Ishikawa (cell line): Measurements from ENCODE around the gene SH2B2.

Source experiments
- CREB1 ChIP-seq: IDR thresholded peaks from 2 replicates; pipeline ENCODE4 v1.6.1; 2012; ENCODE audit warnings: low read depth
- EGR1 ChIP-seq: IDR thresholded peaks from 2 replicates; pipeline ENCODE4 v1.6.1; 2012
- EP300 ChIP-seq: IDR thresholded peaks from 2 replicates; pipeline ENCODE4 v1.6.1; 2012; ENCODE audit warnings: borderline replicate concordance
- FOXM1 ChIP-seq: IDR thresholded peaks from 2 replicates; pipeline ENCODE4 v1.6.1; 2012; ENCODE audit warnings: low read depth, borderline replicate concordance
- MAX ChIP-seq: IDR thresholded peaks from 2 replicates; pipeline ENCODE4 v1.6.1; 2012
- RAD21 ChIP-seq: IDR thresholded peaks from 2 replicates; pipeline ENCODE4 v1.6.1; 2012; ENCODE audit warnings: low read depth
- TAF1 ChIP-seq: IDR thresholded peaks from 2 replicates; pipeline ENCODE4 v1.6.1; 2012; ENCODE audit warnings: low read depth, mild to moderate bottlenecking
- TCF12 ChIP-seq: IDR thresholded peaks from 2 replicates; pipeline ENCODE4 v1.6.1; 2012; ENCODE audit warnings: low read depth
- TEAD4 ChIP-seq: IDR thresholded peaks from 2 replicates; pipeline ENCODE4 v1.6.1; 2012
- TF ChIP-seq, protein P1 (sequence below): IDR thresholded peaks from 2 replicates; pipeline ENCODE4 v1.6.1; 2012; ENCODE audit warnings: low read depth, mild to moderate bottlenecking

DNA sequence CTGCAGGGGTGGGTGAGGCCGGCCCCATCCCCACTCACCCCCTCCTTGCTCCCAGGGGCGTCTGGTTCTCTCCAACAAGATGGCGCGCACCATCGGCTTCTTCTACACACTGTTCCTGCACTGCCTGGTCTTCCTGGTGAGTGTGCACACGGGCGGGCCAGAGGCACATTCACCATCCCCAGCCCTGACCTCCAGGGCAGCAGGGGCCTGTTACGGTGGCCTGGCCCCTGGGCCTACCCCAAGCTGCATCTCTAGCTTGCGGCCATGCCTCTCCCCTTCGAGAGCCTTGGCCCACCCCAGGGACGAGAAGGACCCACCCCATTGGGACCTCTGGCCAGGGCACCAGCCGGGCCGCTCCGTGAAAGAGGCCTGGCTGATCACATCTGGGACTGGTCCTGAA, 4.9 kb upstream of the SH2B2 start:
- no peak for TF ChIP-seq MAX
- TF ChIP-seq TAF1: no peak
- TF ChIP-seq TCF12: no peak
- TF ChIP-seq, protein P1, sequence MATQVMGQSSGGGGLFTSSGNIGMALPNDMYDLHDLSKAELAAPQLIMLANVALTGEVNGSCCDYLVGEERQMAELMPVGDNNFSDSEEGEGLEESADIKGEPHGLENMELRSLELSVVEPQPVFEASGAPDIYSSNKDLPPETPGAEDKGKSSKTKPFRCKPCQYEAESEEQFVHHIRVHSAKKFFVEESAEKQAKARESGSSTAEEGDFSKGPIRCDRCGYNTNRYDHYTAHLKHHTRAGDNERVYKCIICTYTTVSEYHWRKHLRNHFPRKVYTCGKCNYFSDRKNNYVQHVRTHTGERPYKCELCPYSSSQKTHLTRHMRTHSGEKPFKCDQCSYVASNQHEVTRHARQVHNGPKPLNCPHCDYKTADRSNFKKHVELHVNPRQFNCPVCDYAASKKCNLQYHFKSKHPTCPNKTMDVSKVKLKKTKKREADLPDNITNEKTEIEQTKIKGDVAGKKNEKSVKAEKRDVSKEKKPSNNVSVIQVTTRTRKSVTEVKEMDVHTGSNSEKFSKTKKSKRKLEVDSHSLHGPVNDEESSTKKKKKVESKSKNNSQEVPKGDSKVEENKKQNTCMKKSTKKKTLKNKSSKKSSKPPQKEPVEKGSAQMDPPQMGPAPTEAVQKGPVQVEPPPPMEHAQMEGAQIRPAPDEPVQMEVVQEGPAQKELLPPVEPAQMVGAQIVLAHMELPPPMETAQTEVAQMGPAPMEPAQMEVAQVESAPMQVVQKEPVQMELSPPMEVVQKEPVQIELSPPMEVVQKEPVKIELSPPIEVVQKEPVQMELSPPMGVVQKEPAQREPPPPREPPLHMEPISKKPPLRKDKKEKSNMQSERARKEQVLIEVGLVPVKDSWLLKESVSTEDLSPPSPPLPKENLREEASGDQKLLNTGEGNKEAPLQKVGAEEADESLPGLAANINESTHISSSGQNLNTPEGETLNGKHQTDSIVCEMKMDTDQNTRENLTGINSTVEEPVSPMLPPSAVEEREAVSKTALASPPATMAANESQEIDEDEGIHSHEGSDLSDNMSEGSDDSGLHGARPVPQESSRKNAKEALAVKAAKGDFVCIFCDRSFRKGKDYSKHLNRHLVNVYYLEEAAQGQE: no peak
- no peak for TF ChIP-seq TEAD4
- TF ChIP-seq RAD21: no peak
- TF ChIP-seq EGR1: no peak
- no peak for TF ChIP-seq EP300
- no peak for TF ChIP-seq CREB1
- no peak for TF ChIP-seq FOXM1
